Suprapubic skin (tissue), 4 donors: ENCODE data around the gene SSH3. TPM values are rescaled to one million over a fixed set of nuclear protein-coding genes. Genes with fewer than 3 reads are reported as not detected.
A peak's percentile ranks its signal among the peaks of the same experiment; 100 is the strongest.

Source experiments
- DNase-seq, 2 donors: peaks; one replicate each; pipeline ENCODE4 v3.0.0-alpha.2; 2019; ENCODE audit warnings: low spot score in 2 of 2
- H3K27ac ChIP-seq: fragments of 200-600 bp; sonication (generic); one replicate; pipeline ENCODE4 v1.5.1; 2019
- H3K27me3 ChIP-seq: fragments of 200-600 bp; sonication (generic); one replicate; pipeline ENCODE4 v1.5.1; 2019
- H3K36me3 ChIP-seq: fragments of 200-600 bp; sonication (generic); one replicate; pipeline ENCODE4 v1.5.1; 2019
- H3K4me1 ChIP-seq: fragments of 200-600 bp; sonication (generic); one replicate; pipeline ENCODE4 v1.5.1; 2019
- H3K4me3 ChIP-seq: fragments of 200-600 bp; sonication (generic); one replicate; pipeline ENCODE4 v1.5.1; 2019; ENCODE audit warnings: mild to moderate bottlenecking
- H3K9me3 ChIP-seq: fragments of 200-600 bp; sonication (generic); one replicate; pipeline ENCODE4 v1.5.1; 2019
- CTCF ChIP-seq, 2 donors: fragments of 200-600 bp in 1 of 2; fragments of 450-650 bp in 1 of 2; sonication (generic) in 1 of 2; IDR thresholded peaks; one replicate each; pipeline ENCODE4 v1.5.1; 2016 to 2019; ENCODE audit warnings: antibody characterized with exemption in 2 of 2, mild to moderate bottlenecking in 1 of 2, moderate library complexity in 1 of 2
- EP300 ChIP-seq: sonication (generic); formaldehyde crosslinking; IDR thresholded peaks from one replicate; pipeline ENCODE4 v1.6.1; 2017; ENCODE audit warnings: antibody characterized with exemption
- POLR2A ChIP-seq, 2 donors: fragments of 450-650 bp; IDR thresholded peaks; one replicate each; pipeline ENCODE4 v1.6.1; 2017; ENCODE audit warnings: antibody characterized with exemption in 2 of 2, mild to moderate bottlenecking in 2 of 2, moderate library complexity in 2 of 2
- POLR2AphosphoS5 ChIP-seq, 3 donors: sonication (generic); formaldehyde crosslinking; IDR thresholded peaks; one replicate each; pipeline ENCODE4 v1.6.1; 2017; ENCODE audit warnings: antibody characterized with exemption in 3 of 3
- WGBS: methylation state at CpG from one replicate; pipeline ENCODE4 v1.1.5; 2018; 5-methylcytosine and 5-hydroxymethylcytosine counted together
- total RNA-seq, 4 donors: library from RNA; depleted of rRNA; stranded (reverse); fragments of >200 nt; gene quantifications; one replicate each; pipeline ENCODE4 v1.1.0, GENCODE V29; 2016

Gene SSH3
- total RNA-seq, 4 donors from 2014 or later, result 49.4 to 107 (median 63.9) TPM

- peaks cover 34% of the 10 kb centered on the region for H3K36me3 ChIP-seq
- peak overlapping the region; percentile 86 for H3K4me3 ChIP-seq
- no peak for TF ChIP-seq POLR2A (IDR thresholded peaks at IDR 0.05)
- no peak for TF ChIP-seq POLR2AphosphoS5 (IDR thresholded peaks at IDR 0.05)
- no peak for TF ChIP-seq CTCF (IDR thresholded peaks at IDR 0.05)
- TF ChIP-seq EP300, result no peak
- peaks cover 30% of the 10 kb centered on the region for H3K4me1 ChIP-seq
- 22% methylated on average over 14 of the region's 15 CpGs for WGBS
- peak overlapping the region; percentile 91 for H3K27ac ChIP-seq
- no peaks in the 10 kb centered on the region for H3K9me3 ChIP-seq
- H3K27me3 ChIP-seq, result no peaks in the 10 kb centered on the region
- peak; percentile 78 to 84 for DNase-seq
These were observed 1.3 kb upstream of the SSH3 start for GRCh38 chr11:67301951-67302516.

- peak; percentile 83 to 85 for DNase-seq
- WGBS, result 0% methylated on average over 9 of the region's 23 CpGs
- Histone ChIP-seq H3K4me3 (peak overlapping the region; percentile 86), H3K27ac (peak overlapping the region; percentile 91), H3K36me3 (peaks cover 41% of the 10 kb centered on the region), H3K4me1 (peaks cover 30% of the 10 kb centered on the region), H3K27me3 (no peaks in the 10 kb centered on the region), H3K9me3 (no peaks in the 10 kb centered on the region)
- TF ChIP-seq CTCF (IDR thresholded peaks at IDR 0.05), result no peak
- no peak for TF ChIP-seq EP300
- TF ChIP-seq POLR2A (IDR thresholded peaks at IDR 0.05), result no peak
- TF ChIP-seq POLR2AphosphoS5 (IDR thresholded peaks at IDR 0.05), result peak in 1 of 3 donors; percentile 10
These were observed 679 bp upstream of the SSH3 start for GRCh38 chr11:67302571-67303131.

- peaks cover 30% of the 10 kb centered on the region for H3K4me1 ChIP-seq
- H3K27ac ChIP-seq, result peak overlapping the region; percentile 91
- no peaks in the 10 kb centered on the region for H3K9me3 ChIP-seq
- peak overlapping the region; percentile 86 for H3K4me3 ChIP-seq
- peaks cover 48% of the 10 kb centered on the region for H3K36me3 ChIP-seq
- TF ChIP-seq EP300 (no peak), POLR2A (IDR thresholded peaks at IDR 0.05) (no peak), CTCF (IDR thresholded peaks at IDR 0.05) (no peak), POLR2AphosphoS5 (IDR thresholded peaks at IDR 0.05) (no peak)
- 2% methylated on average over 20 of the region's 43 CpGs for WGBS
- H3K27me3 ChIP-seq, result no peaks in the 10 kb centered on the region
- DNase-seq, result peak; percentile 72 to 73
These were observed 593 bp downstream of the SSH3 start for GRCh38 chr11:67303835-67304411.

GRCh38 chr11:67304511-67305113 is 1.3 kb downstream of the SSH3 start:
- Histone ChIP-seq H3K4me3 (peak overlapping the region; percentile 86), H3K4me1 (peaks cover 32% of the 10 kb centered on the region), H3K36me3 (peaks cover 48% of the 10 kb centered on the region), H3K27me3 (no peaks in the 10 kb centered on the region), H3K9me3 (no peaks in the 10 kb centered on the region), H3K27ac (peak overlapping the region; percentile 91)
- peak; percentile 65 to 77 for DNase-seq
- WGBS, result 80% methylated on average over 10 of the region's 14 CpGs
- TF ChIP-seq EP300 (no peak), CTCF (IDR thresholded peaks at IDR 0.05) (no peak), POLR2AphosphoS5 (IDR thresholded peaks at IDR 0.05) (no peak), POLR2A (IDR thresholded peaks at IDR 0.05) (no peak)
